ENCODE results near the gene CCR6.

CCR6 gene

GRCh38 chr6:167152862-167153261 is 30.0 kb downstream of the CCR6 start:
- TF ChIP-seq GABPA (IDR thresholded peaks at IDR 0.05; ENCODE audit: low read depth) (no peak), CTCF (IDR thresholded peaks at IDR 0.05; ENCODE audit: insufficient read depth, low read length) (no peak), SPI1 (IDR thresholded peaks at IDR 0.05; ENCODE audit: borderline replicate concordance, low read depth) (no peak), REST (IDR thresholded peaks at IDR 0.05; ENCODE audit: insufficient replicate concordance, low read depth) (no peak), POLR2AphosphoS5 (IDR thresholded peaks at IDR 0.05; ENCODE audit: low read depth) (no peak)
- Histone ChIP-seq H3K27ac (replicated peaks) (no peak overlapping the region), H3K27me3 (ENCODE audit: insufficient read depth, poor library complexity, severe bottlenecking) (no peaks in the 10 kb centered on the region), H3K4me3 (replicated peaks; ENCODE audit: insufficient read depth, low read length) (no peak overlapping the region)
- DNase-seq (ENCODE audit: low read depth in 1 of 2, low spot score in 1 of 2): no peak

- peak; percentile 7 to 33 for DNase-seq (ENCODE audit: low read depth in 1 of 2, low spot score in 1 of 2)
- Histone ChIP-seq H3K4me3 (replicated peaks; ENCODE audit: insufficient read depth, low read length) (no peak overlapping the region), H3K27me3 (ENCODE audit: insufficient read depth, poor library complexity, severe bottlenecking) (no peaks in the 10 kb centered on the region), H3K27ac (replicated peaks) (no peak overlapping the region)
- peak; percentile 70; the same call in 1 of the 2 replicates for TF ChIP-seq SPI1 (IDR thresholded peaks at IDR 0.05; ENCODE audit: borderline replicate concordance, low read depth)
- TF ChIP-seq POLR2AphosphoS5 (IDR thresholded peaks at IDR 0.05; ENCODE audit: low read depth): no peak
- TF ChIP-seq CTCF (IDR thresholded peaks at IDR 0.05; ENCODE audit: insufficient read depth, low read length): no peak
These were observed 30.6 kb downstream of the CCR6 start for GRCh38 chr6:167153521-167153959.

- Histone ChIP-seq H3K27ac (replicated peaks) (no peak overlapping the region), H3K4me3 (replicated peaks; ENCODE audit: insufficient read depth, low read length) (no peak overlapping the region), H3K27me3 (ENCODE audit: insufficient read depth, poor library complexity, severe bottlenecking) (no peaks in the 10 kb centered on the region)
- TF ChIP-seq GABPA (IDR thresholded peaks at IDR 0.05; ENCODE audit: low read depth) (no peak), REST (IDR thresholded peaks at IDR 0.05; ENCODE audit: insufficient replicate concordance, low read depth) (no peak), SPI1 (IDR thresholded peaks at IDR 0.05; ENCODE audit: borderline replicate concordance, low read depth) (no peak), POLR2AphosphoS5 (IDR thresholded peaks at IDR 0.05; ENCODE audit: low read depth) (no peak), CTCF (IDR thresholded peaks at IDR 0.05; ENCODE audit: insufficient read depth, low read length) (no peak)
- DNase-seq (ENCODE audit: low read depth in 1 of 2, low spot score in 1 of 2): no peak
These were observed 31.4 kb downstream of the CCR6 start for GRCh38 chr6:167154291-167154690.

- no peak overlapping the region for H3K4me3 ChIP-seq (replicated peaks; ENCODE audit: insufficient read depth, low read length)
- no peak for DNase-seq (ENCODE audit: low read depth in 1 of 2, low spot score in 1 of 2)
- no peak overlapping the region for H3K27ac ChIP-seq (replicated peaks)
- TF ChIP-seq SPI1 (IDR thresholded peaks at IDR 0.05; ENCODE audit: borderline replicate concordance, low read depth): no peak
- no peak for TF ChIP-seq CTCF (IDR thresholded peaks at IDR 0.05; ENCODE audit: insufficient read depth, low read length)
- TF ChIP-seq POLR2AphosphoS5 (IDR thresholded peaks at IDR 0.05; ENCODE audit: low read depth): no peak
- no peak for TF ChIP-seq REST (IDR thresholded peaks at IDR 0.05; ENCODE audit: insufficient replicate concordance, low read depth)
- no peak for TF ChIP-seq GABPA (IDR thresholded peaks at IDR 0.05; ENCODE audit: low read depth)
- H3K27me3 ChIP-seq (ENCODE audit: insufficient read depth, poor library complexity, severe bottlenecking): no peaks in the 10 kb centered on the region
These were observed 32.0 kb downstream of the CCR6 start for GRCh38 chr6:167154895-167155294.
